HG02938 (cell line): Measurements from ENCODE around the gene LRRC8E.
"Not testable (repeated sequence)": the region's sequence is repeated elsewhere in the genome, so short reads cannot be mapped to it uniquely, and the experiment has no call there.

Source experiments
- ATAC-seq: cut with Tn5 transposase; IDR thresholded peaks from one replicate; pipeline ENCODE4 v1.9.1; 2021; ENCODE audit warnings: mild to moderate bottlenecking, moderate library complexity; ENCODE audit not compliant: unreplicated experiment

LRRC8E gene

DNA sequence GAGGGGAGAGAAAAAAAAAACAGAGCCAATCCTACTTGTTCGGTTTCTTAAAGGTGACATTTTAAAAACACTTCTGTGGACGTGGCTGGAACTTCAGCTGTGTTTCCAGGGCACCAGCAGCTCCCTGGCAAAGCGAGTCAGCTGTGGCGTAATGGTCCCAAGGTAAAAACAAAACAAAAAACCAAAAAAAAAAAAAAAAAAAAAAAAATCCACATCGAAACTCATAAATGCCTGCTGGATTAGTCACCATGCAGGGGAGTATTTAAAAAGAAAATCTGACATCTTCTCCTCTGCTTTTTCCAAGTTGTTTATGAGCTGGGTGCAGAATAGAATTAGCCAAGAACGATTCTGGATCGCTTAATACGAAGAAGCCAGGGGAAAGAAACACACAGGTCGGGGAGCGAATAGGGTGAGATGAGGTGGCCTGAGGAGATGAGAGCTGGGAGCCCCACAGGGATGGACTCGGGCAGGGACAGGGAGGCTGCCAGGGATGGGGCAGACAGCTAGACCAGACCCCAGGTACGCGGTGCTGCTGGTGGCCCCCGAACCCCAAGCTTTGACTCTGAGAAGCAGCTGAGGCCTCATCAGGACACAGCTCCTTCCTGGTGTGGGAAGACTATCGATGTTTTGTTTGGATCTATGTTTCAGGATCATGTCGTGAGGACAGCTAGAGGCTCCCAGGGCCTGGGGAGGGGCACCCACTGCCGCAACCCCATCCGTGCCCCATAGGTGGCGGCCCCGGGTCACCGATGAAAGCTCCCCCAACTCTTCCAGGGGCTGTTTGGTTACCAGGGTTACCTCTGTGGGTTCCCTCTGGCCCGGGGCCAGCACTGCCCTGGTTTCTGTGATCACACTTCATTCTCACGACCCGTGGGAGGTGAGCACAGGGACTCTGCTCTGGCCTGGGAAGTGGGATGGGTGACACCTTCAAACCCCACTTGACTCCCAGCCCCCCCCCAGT, 40.7 kb downstream of the LRRC8E start:
- ATAC-seq = no peak

GRCh38 chr19:7930030-7930429, 41.7 kb downstream of the LRRC8E start:
- ATAC-seq = not testable (repeated sequence)

- no peak for ATAC-seq
Observed at GRCh38 chr19:7930765-7931164, 42.5 kb downstream of the LRRC8E start.

DNA sequence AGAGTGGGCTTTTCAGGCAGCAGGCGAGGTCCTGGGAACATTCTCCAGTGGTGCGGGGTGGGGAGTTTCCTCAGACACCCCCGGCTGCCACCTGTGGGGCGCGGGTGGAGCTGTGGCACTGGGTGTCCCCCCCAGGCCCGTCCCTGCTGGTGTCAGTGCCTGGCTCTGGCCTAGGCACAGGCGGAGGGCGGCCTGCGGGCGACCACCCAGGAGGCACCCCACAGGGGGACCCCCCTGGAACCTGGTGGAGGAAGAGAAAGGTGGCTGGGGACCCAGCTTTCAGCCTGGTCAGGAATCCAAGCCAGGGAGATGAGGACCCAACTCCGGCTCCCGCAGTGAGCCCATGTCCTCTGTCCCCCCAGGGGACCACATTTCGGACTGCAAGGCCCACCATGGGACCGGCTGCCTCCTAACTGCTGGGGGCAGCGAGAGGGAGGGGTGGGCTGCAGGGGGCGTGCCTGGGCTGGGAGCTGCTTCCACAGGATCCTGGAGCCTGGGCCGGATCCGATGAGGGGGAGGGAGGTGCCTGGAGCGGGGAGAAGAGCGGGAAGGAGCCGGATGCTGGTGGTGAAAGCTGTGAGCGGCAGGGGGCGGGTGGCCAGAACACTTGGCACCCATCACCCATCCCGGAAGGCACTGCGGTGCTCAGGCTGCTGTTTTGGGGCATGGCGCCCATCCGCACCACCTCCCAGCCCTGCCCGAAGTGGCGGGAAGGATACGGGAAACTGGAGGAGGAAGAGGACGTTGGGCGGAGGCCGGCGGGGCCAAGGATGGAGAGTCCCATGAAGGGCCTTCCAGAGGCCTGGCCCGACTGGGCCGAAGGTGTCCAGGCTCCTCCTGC, 43.1 kb downstream of the LRRC8E start:
- ATAC-seq = no peak

- no peak for ATAC-seq
Observed at GRCh38 chr19:7932276-7932929, 44.1 kb downstream of the LRRC8E start.

- ATAC-seq = no peak
Observed at GRCh38 chr19:7932930-7933300, 44.6 kb downstream of the LRRC8E start.

DNA sequence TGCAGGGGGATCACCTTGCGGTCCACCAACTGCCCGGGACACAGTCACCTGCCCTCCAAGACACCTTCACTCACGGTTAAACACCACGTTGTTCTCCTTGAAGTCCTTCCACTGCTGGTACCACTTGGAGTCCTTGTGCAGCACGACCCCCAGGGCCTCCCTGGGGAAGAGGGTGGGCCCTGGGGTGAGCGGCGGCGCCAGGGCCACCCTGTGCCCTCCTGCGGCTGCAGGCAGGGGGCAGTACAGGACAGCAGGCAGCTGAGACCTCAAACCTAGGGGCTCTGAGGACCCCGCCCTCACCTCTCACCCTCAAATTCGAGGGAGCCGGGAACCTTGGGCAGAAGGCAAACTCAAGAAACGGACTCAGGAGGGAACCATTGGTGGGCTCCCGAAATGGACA, 45.1 kb downstream of the LRRC8E start:
- ATAC-seq = no peak

- no peak for ATAC-seq
Observed at GRCh38 chr19:7933828-7934725, 45.8 kb downstream of the LRRC8E start.

DNA sequence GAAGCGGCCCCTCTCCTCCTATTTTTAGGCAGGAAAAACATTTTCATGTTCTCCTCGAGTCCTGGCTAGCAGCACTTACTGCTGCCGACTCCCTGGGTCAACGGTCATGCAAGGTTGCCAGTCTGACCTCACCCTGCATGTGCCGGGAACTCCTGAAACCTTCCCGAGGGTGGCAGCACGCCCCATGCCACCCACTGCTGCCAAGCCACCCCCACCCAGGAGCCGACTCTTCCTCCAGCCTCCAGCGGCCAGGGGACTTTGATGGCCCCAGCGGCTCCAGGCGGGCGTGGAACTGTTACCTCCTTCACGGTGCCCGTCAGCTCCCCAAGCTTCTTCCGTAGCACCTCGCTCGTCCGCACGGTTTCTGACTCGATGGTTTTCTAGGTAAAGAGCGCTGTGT, 46.5 kb downstream of the LRRC8E start:
- ATAC-seq = no peak

DNA sequence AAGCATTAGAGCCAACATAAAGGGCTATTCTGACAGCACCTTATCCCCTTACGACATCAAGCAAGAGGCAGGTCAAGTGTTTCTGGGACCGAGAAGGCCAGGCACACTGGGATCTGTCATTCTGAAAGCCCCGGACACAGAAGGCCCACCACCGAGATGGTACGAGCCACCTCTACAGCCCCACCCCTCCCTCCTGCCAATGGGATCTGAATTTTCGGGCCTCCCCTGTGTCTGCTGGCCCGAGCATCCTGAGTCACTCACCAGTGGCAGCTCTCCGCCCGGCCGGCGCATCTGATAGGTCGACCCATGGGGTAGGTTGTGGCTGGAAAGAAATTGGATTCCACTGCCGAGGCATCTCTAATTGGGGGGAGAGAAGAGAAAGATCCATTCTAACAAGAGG, 52.5 kb downstream of the LRRC8E start:
- ATAC-seq = no peak

GRCh38 chr19:7941895-7942596, 53.7 kb downstream of the LRRC8E start:
- no peak for ATAC-seq

DNA sequence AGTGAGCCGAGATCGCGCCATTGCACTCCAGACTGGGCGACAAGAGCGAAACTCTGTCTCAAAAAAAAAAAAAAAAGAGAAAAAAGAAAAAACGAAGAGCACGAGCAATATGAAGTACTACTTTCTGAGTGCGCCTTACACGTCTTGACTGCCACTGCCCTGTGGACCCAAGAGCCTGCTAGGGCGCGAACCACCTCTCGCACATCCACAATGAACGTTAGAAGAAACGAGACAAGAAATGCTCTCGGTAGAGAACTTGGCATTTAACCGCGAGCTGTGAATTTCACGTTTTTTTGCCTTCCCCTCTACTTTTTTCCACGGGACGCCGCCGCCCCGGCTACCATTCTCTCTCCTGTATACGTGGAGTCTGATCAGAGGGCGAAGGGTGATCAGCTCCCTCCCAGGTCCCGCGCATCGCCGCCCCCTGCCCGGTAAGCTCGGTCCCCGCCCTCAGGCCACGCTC, 54.7 kb downstream of the LRRC8E start:
- ATAC-seq = no peak

DNA sequence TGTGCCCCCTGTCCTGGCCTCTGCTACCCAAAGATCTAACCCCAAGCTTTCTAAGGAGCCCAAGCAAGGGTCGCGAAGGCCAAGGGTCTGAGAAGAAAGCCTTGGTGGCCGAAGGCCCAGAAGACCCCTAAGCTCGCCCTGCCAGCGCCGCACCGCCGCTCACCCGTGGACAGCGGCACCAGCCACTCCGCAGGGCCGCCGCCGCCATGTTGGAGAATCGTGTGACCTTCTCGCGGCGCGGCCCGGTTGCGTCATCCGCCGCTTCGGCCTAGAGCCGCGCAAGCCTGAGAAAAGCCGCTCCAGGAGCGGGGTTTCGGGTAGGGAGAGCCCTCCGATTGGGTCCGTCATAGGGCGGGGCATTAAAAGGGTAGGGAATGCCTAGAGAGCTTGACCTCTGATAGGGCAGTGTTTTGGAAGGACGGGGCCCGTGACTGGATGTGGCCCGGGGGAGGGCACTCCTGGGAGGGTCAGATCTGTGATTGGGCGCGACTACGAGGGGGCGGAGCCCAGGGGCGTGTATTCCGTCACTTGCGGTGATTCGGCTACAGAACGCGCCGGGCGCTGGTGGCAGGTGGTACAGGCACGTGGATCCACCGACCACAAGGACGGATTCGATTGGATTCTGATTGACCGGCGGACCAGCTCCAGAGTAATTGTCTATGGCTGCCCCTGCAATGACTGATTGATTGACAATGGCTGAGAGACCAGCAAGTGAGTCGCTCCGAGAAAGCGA, 55.3 kb downstream of the LRRC8E start, which contains the start of gene TIMM44:
Gene TIMM44, minus strand, starts transcription at position 223 of the 733 bp plus-strand sequence. Its CDS starts 15 bp downstream, at position 208.
- ATAC-seq = peak; percentile 95

DNA sequence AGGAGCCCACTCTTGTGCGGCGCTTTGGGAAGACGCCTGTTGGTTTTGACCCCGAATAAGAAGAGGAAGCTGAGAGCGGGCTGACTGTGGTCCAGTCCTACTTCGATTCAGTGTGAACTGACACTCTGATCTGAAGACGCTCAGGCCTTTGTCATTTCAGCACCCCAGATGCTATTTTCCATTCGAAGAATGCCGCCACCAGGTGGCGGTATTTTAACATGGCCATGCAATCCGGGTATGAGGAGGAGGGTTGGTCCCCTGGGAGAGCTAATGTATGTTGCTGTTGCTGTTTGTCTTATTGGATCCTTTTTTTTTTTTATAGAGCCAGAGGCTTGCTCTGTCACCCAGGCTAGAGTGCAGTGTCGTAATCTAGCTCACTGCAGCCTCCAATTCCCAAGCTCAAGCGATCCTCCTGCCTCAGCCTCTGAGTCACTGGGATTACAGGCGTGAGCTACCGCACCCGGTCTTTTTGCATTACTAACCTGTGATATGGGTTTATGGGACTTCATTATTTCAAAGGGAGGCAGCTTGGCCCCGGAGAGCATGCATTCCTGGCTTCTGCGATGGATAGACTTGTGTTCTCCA, 56.0 kb downstream of the LRRC8E start:
- ATAC-seq = peak; percentile 26

DNA sequence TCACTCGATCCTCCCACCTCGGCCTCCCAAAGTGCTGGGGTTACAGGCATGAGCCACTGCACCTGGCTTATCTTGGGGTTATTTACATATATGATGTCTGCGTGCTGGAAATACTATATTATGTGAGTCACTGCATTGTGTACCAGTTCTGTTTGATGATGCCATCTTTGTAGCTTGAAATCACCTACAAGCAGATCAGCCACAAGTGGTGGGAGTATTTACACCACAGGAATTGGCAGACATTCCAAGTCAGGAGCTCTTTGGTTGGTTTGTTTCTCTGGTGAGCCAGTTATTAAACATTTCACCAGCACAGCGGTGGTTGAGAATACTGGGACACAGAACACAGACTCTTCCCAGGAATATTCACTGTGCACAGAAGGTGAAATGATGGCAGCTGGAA, 59.6 kb downstream of the LRRC8E start:
- no peak for ATAC-seq
